ENCODE results near the gene CTTN. TPM values are rescaled to one million over a fixed set of nuclear protein-coding genes. Genes with fewer than 3 reads are reported as not detected.

Gene CTTN
- total and polyA plus RNA-seq, 2 of the 13 experiments (the other 11 are each of a cell fraction or from before 2014, with no cell fraction given), result 84.4 to 114 TPM

DNA sequence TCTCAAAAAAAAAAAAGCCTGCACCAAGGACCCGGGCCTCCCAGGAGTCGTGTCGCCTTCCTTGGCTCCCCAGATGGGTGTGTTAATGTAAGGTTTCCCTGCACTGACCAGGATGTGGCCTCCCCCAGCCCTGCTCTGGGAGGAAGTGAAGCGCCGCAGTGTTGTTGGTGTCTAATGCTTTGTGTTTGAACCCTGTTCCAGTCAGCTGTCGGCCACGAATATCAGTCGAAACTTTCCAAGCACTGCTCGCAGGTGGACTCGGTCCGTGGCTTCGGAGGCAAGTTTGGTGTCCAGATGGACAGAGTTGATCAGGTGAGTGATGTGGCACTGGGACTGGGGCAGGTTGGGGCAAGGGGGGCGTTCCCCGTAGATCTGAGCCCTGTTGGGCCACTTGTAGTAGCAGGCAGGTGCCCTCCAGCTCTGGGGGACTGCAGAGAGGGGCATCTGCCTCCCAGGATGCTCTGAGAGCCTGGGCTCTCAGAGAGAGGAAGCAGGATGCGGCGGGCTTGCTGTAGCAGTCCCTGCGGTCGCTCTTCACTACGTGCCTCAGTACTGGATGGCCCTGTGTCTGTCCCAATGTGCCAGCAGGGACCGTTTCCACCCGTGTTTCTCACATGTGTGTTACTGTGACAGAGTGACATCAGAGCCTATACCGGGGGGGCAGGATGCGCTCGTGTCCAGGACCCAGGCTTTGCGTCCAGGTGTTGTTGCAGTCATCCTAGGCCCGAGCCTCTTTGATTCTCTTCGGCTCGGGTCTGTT lies 16.2 kb downstream of the CTTN start:
- peak; percentile 27 for TF ChIP-seq AGO2 (optimal IDR thresholded peaks at IDR 0.05; ENCODE audit: low read depth, low read length)
- no peak for TF ChIP-seq ZNF678 (CRISPR knock-in tag; IDR thresholded peaks at IDR 0.05)
- Histone ChIP-seq H3K4me2 (ENCODE audit: low read depth, low read length) (no peak overlapping the region), H3K9ac (ENCODE audit: insufficient read depth, low read depth, low read length) (no peak overlapping the region), H3K4me3 (replicated peaks in 1 of 3; ENCODE audit: insufficient read depth in 1 of 3, low read depth in 2 of 3, low read length in 3 of 3) (no peak overlapping the region), H3K4me1 (ENCODE audit: insufficient read depth, low read length) (no peaks in the 10 kb centered on the region), H3K9me3 (ENCODE audit: low read length) (no peaks in the 10 kb centered on the region), H3K79me2 (ENCODE audit: insufficient read depth, low read length) (no peaks in the 10 kb centered on the region), H2AFZ (ENCODE audit: low read length) (no peak overlapping the region), H3K27ac (ENCODE audit: extremely low read length, insufficient read depth, low read length) (no peak overlapping the region), H3K27me3 (ENCODE audit: control insufficient read depth in 1 of 2, insufficient read depth in 2 of 2, low read length in 2 of 2) (no peaks in the 10 kb centered on the region), H3K36me3 (replicated peaks in 1 of 2; ENCODE audit: control insufficient read depth in 1 of 2, insufficient read depth in 2 of 2, low read length in 2 of 2) (peaks cover 50 to 85% of the 10 kb centered on the region in 2 experiments), H4K20me1 (ENCODE audit: insufficient read depth, low read length) (peaks cover 4% of the 10 kb centered on the region; the same call in 1 of the 2 replicates)
- no TSS peak for BruUV-seq (replicated peaks)
- WGBS (ENCODE audit: low lambda C conversion rate), result 97% methylated on average over 12 of the region's 28 CpGs
- no peak for ATAC-seq
- ChIA-PET CTCF (ENCODE audit: low intra/inter-chr PET ratio, low total read pairs) (no interaction called here), POLR2A (no interaction called here)
- in situ Hi-C loops (cut with HindIII; ENCODE audit: extremely low pct_ligation_motif_present, low pct_unique_long_range_greater_than_20kb), result no loop called here
- intact Hi-C loops (cut with micrococcal nuclease; ENCODE audit: unreplicated experiment), result no loop called here
- DNase-seq (ENCODE audit: low spot score), result no peak
- FAIRE-seq, result no peak

DNA sequence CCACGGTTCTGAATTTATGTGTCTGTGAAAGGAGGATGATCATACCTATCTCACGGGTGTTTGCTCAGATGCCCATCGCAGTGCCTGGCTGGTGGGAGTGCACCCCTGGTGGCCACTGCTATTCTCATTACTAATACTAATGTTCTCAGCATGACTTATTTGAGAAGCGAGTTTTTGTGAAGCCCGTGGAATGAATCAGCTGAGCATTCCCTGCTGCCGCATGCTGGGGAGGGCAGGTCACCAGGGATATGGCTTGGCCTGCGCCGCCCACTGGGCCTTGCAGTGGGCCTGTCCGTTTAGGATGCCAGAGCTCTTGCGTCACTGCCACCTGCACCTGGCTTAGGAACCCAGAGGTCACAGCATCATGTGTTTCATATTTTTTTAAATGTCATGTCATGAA lies 16.9 kb downstream of the CTTN start:
- Histone ChIP-seq H3K27me3 (ENCODE audit: control insufficient read depth in 1 of 2, insufficient read depth in 2 of 2, low read length in 2 of 2) (no peaks in the 10 kb centered on the region), H3K27ac (ENCODE audit: extremely low read length, insufficient read depth, low read length) (no peak overlapping the region), H3K4me2 (ENCODE audit: low read depth, low read length) (no peak overlapping the region), H3K36me3 (replicated peaks in 1 of 2; ENCODE audit: control insufficient read depth in 1 of 2, insufficient read depth in 2 of 2, low read length in 2 of 2) (peaks cover 48 to 85% of the 10 kb centered on the region in 2 experiments), H3K9ac (ENCODE audit: insufficient read depth, low read depth, low read length) (no peak overlapping the region), H2AFZ (ENCODE audit: low read length) (no peak overlapping the region), H3K4me1 (ENCODE audit: insufficient read depth, low read length) (no peaks in the 10 kb centered on the region), H3K4me3 (replicated peaks in 1 of 3; ENCODE audit: insufficient read depth in 1 of 3, low read depth in 2 of 3, low read length in 3 of 3) (no peak overlapping the region), H3K9me3 (ENCODE audit: low read length) (no peaks in the 10 kb centered on the region), H3K79me2 (ENCODE audit: insufficient read depth, low read length) (no peaks in the 10 kb centered on the region), H4K20me1 (ENCODE audit: insufficient read depth, low read length) (peaks cover 2% of the 10 kb centered on the region; the same call in 1 of the 2 replicates)
- WGBS (ENCODE audit: low lambda C conversion rate), result 93% methylated on average over 10 of the region's 10 CpGs
- in situ Hi-C loops (cut with HindIII; ENCODE audit: extremely low pct_ligation_motif_present, low pct_unique_long_range_greater_than_20kb) (no loop called here), intact Hi-C loops (cut with micrococcal nuclease; ENCODE audit: unreplicated experiment) (no loop called here)
- ATAC-seq (peak; percentile 44), DNase-seq (ENCODE audit: low spot score) (no peak), FAIRE-seq (no peak)
- no TSS peak for BruUV-seq (replicated peaks)
- TF ChIP-seq ZKSCAN1 (IDR thresholded peaks at IDR 0.05; ENCODE audit: low read length) (no peak), CEBPB (IDR thresholded peaks at IDR 0.05; ENCODE audit: borderline replicate concordance, low read depth, low read length) (0 out of 2 replicates have a peak, but pooled peaks have one; percentile 14), ZNF3 (CRISPR knock-in tag; IDR thresholded peaks at IDR 0.05) (no peak), SMYD3 (CRISPR knock-in tag; IDR thresholded peaks at IDR 0.05) (no peak), ZFP37 (CRISPR knock-in tag; IDR thresholded peaks at IDR 0.05; ENCODE audit: borderline replicate concordance) (no peak)
- CTCF ChIA-PET (ENCODE audit: low intra/inter-chr PET ratio, low total read pairs), result no interaction called here
- POLR2A ChIA-PET, result no interaction called here

Data from HepG2 (cell line).